Lower leg skin (tissue), 3 donors: Measurements from ENCODE around the gene KIT.

Source experiments
- CTCF ChIP-seq, 3 donors: fragments of 450-650 bp; IDR thresholded peaks; one replicate each; pipeline ENCODE4 v1.5.1; 2016; ENCODE audit warnings: antibody characterized with exemption in 3 of 3, mild to moderate bottlenecking in 3 of 3, moderate library complexity in 2 of 3
- POLR2A ChIP-seq, 2 donors: fragments of 450-650 bp; IDR thresholded peaks; one replicate each; pipeline ENCODE4 v1.6.1; 2016 to 2017; ENCODE audit warnings: antibody characterized with exemption in 2 of 2, mild to moderate bottlenecking in 1 of 2, moderate library complexity in 1 of 2

GRCh38 chr4:54654753-54655152 lies 3.0 kb upstream of the KIT start:
- TF ChIP-seq CTCF (IDR thresholded peaks at IDR 0.05) (no peak), POLR2A (IDR thresholded peaks at IDR 0.05) (no peak)
